H1 (cell line): ENCODE data around the gene RHBDF1. TPM values are rescaled to one million over a fixed set of nuclear protein-coding genes. Genes with fewer than 3 reads are reported as not detected.

ENCODE experiments used
- MAFK ChIP-seq: IDR thresholded peaks from 2 replicates; pipeline ENCODE4 v1.6.1; 2012; ENCODE audit warnings: low read depth, mild to moderate bottlenecking, improper control_type of control experiment, low read length
- RBBP5 ChIP-seq: IDR thresholded peaks from 2 replicates; pipeline ENCODE4 v1.7.1; 2012; ENCODE audit warnings: low read depth, mild to moderate bottlenecking, inconsistent platforms, low read length, moderate library complexity, borderline replicate concordance
- YY1 ChIP-seq: IDR thresholded peaks from 2 replicates; pipeline ENCODE4 v1.6.1; 2011; ENCODE audit warnings: low read depth, mild to moderate bottlenecking, low read length
- polyA plus RNA-seq, 7 experiments: library from polyadenylated mRNA; depleted of rRNA in 3 of 7; stranded (reverse) in 5 of 7; unstranded in 2 of 7; fragments of >200 nt in 5 of 7; fragments of 200-250 nt in 2 of 7; gene quantifications; 1 replicate in 5 of 7; 2 replicates in 1 of 7; 4 replicates in 1 of 7; pipeline versions ENCODE4 v1.2.1 to v1.2.3, GENCODE V29; 2011 to 2013; ENCODE audit warnings: missing spikeins in 2 of 7, mixed read lengths in 2 of 7
- total RNA-seq: library from RNA; stranded (reverse); fragmentation: NEBNext Ultra II Directional; extraction: Animal tissue kit (Norgen Biotek cat#: 25700); gene quantifications from 2 replicates; pipeline ENCODE4 v1.2.1, GENCODE V29; 2021

The RHBDF1 gene
- total and polyA plus RNA-seq, 2 of the 8 experiments (the other 6 are each of a cell fraction or from before 2014, with no cell fraction given): 37.4 to 51.6 TPM

DNA sequence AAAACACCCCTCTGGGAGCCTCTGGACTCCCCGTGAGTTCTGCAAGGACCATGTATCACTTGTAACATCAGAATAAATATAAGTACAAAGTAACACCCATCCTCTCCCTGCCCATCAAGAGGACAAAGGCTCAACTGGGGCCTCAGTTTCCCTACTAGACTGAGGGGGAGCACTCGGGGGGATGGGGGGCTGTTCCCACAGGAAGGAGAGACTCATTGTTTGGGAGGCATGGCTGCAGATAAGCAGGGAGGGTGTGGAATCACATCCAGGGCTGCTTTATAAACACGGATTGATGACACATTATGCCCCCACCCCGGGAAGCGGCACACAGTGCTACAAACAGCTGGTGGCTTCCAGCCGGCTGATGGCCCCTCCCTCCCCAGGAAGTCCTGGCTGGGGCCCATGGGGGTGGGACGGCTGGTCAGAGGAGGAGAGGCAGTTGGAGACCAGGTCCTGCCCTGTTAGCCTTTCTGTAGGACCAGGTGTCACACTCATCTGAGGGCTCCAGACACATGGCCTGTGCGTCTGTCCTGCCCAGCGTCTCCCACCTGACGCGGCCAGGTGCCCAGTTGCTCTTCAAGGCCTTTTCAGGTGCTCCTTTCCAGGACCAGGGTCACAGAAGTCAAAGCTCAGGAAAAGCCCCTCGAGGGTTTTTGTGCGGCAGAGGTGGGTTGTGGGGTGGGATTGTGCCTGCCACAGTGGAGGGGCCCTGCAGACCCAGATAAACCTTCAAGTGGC, 4.3 kb upstream of the RHBDF1 start (continued):
- TF ChIP-seq MAFK (no peak), YY1 (no peak), RBBP5 (no peak)
